ENCODE measurements around the gene CD46.
"Not testable (repeated sequence)": the region's sequence is repeated elsewhere in the genome, so short reads cannot be mapped to it uniquely, and the experiment has no call there.

Gene CD46

GRCh38 chr1:207751790-207752455, at the start of gene CD46:
Gene CD46, plus strand, starts transcription at chr1:207752054. Its CDS starts 159 bp downstream, at chr1:207752213.
- TF ChIP-seq CTCF (conservative IDR thresholded peaks at IDR 0.05; ENCODE audit: low read length) = no peak
- peak within 1 kb of the TSS; percentile 91 for H3K4me3 ChIP-seq (ENCODE audit: low read length)
- DNase-seq (ENCODE audit: low read depth) = peak; percentile 90

GRCh38 chr1:207702317-207702716, 49.5 kb upstream of the CD46 start:
- no peak overlapping the region for H3K4me3 ChIP-seq (ENCODE audit: low read length)
- no peak for TF ChIP-seq CTCF (conservative IDR thresholded peaks at IDR 0.05; ENCODE audit: low read length)
- DNase-seq (ENCODE audit: low read depth) = peak; percentile 46

GRCh38 chr1:207703712-207704111, 48.1 kb upstream of the CD46 start:
- H3K4me3 ChIP-seq (ENCODE audit: low read length) = no peak overlapping the region
- no peak for TF ChIP-seq CTCF (conservative IDR thresholded peaks at IDR 0.05; ENCODE audit: low read length)
- no peak for DNase-seq (ENCODE audit: low read depth)

GRCh38 chr1:207708004-207708403, 43.9 kb upstream of the CD46 start:
- not testable (repeated sequence) for DNase-seq (ENCODE audit: low read depth); H3K4me3 ChIP-seq (ENCODE audit: low read length)

GRCh38 chr1:207711285-207711684, 40.6 kb upstream of the CD46 start:
- H3K4me3 ChIP-seq (ENCODE audit: low read length) = no peak overlapping the region
- no peak for DNase-seq (ENCODE audit: low read depth)
- TF ChIP-seq CTCF (conservative IDR thresholded peaks at IDR 0.05; ENCODE audit: low read length) = no peak

GRCh38 chr1:207712701-207713100, 39.2 kb upstream of the CD46 start:
- H3K4me3 ChIP-seq (ENCODE audit: low read length); DNase-seq (ENCODE audit: low read depth): not testable (repeated sequence)

GRCh38 chr1:207713529-207713928, 38.3 kb upstream of the CD46 start:
- H3K4me3 ChIP-seq (ENCODE audit: low read length) = no peak overlapping the region
- TF ChIP-seq CTCF (conservative IDR thresholded peaks at IDR 0.05; ENCODE audit: low read length) = no peak
- DNase-seq (ENCODE audit: low read depth) = no peak

- no peak for DNase-seq (ENCODE audit: low read depth)
- no peak for TF ChIP-seq CTCF (conservative IDR thresholded peaks at IDR 0.05; ENCODE audit: low read length)
- no peak overlapping the region for H3K4me3 ChIP-seq (ENCODE audit: low read length)
Measured at GRCh38 chr1:207719234-207719633, 32.6 kb upstream of the CD46 start.

GRCh38 chr1:207728200-207728858, 23.5 kb upstream of the CD46 start:
- not testable (repeated sequence) for DNase-seq (ENCODE audit: low read depth)

GRCh38 chr1:207737503-207738157, 14.2 kb upstream of the CD46 start:
- not testable (repeated sequence) for H3K4me3 ChIP-seq (ENCODE audit: low read length); DNase-seq (ENCODE audit: low read depth)

More at GRCh38 chr1:207728200-207728858, 23.5 kb upstream of the CD46 start:
- not testable (repeated sequence) for H3K4me3 ChIP-seq (ENCODE audit: low read length)

GRCh38 chr1:207738158-207738659, 13.6 kb upstream of the CD46 start:
- not testable (repeated sequence) for H3K4me3 ChIP-seq (ENCODE audit: low read length); DNase-seq (ENCODE audit: low read depth)

All from AG10803 (cell line).